Activated CD4-positive, alpha-beta memory T cell treated with anti-CD3 and anti-CD28 coated beads, Interleukin-2, amount 10 ng/mL, durations not matched to agents 7 days and 5 days (primary cell): Measurements from ENCODE around the gene SRPRB. TPM values are rescaled to one million over a fixed set of nuclear protein-coding genes. Genes with fewer than 3 reads are reported as not detected.

ENCODE experiments used
- CTCF ChIA-PET: fragments of 350-600 bp; sonication (Branson Sonifier 250); formaldehyde crosslinking; loops from one replicate; lab custom pipeline; 2021; ENCODE audit warnings: antibody characterized with exemption, inconsistent platforms; lab: Charles Lee
- POLR2A ChIA-PET: fragments of 350-600 bp; sonication (Branson Sonifier 250); formaldehyde crosslinking; loops from one replicate; lab custom pipeline; 2021; ENCODE audit warnings: antibody characterized with exemption; lab: Charles Lee
- DNase-seq: peaks from one replicate; pipeline ENCODE4 v3.0.0-alpha.2; 2020
- H3K27ac Mint-ChIP-seq: one replicate; pipeline ENCODE4 v1.8.0; 2021; ENCODE audit warnings: mild to moderate bottlenecking, mixed read lengths
- H3K27me3 Mint-ChIP-seq: one replicate; pipeline ENCODE4 v1.8.0; 2021; ENCODE audit warnings: mixed read lengths
- H3K36me3 Mint-ChIP-seq: one replicate; pipeline ENCODE4 v1.8.0; 2021; ENCODE audit warnings: low read depth, mixed read lengths
- H3K4me1 Mint-ChIP-seq: one replicate; pipeline ENCODE4 v1.8.0; 2021; ENCODE audit warnings: mixed read lengths
- H3K4me3 Mint-ChIP-seq: one replicate; pipeline ENCODE4 v1.8.0; 2021; ENCODE audit warnings: mild to moderate bottlenecking, mixed read lengths
- H3K9me3 Mint-ChIP-seq: one replicate; pipeline ENCODE4 v1.8.0; 2021; ENCODE audit warnings: mixed read lengths
- total RNA-seq, 2 experiments: library from RNA; stranded (reverse); gene quantifications; one replicate each; pipeline ENCODE4 v1.2.3, GENCODE V29; 2021

SRPRB gene
- total RNA-seq, 2 experiments from 2014 or later = 44.5 to 46.8 TPM

- Mint-ChIP-seq H3K36me3 (no peaks in the 10 kb centered on the region), H3K27ac (no peak overlapping the region), H3K9me3 (no peaks in the 10 kb centered on the region), H3K27me3 (peaks cover 7% of the 10 kb centered on the region), H3K4me3 (no peak overlapping the region), H3K4me1 (peaks cover 12% of the 10 kb centered on the region)
- no peak for DNase-seq
- POLR2A ChIA-PET = no interaction called here
- CTCF ChIA-PET = no interaction called here
Observed at GRCh38 chr3:133849346-133849745, 43.7 kb downstream of the SRPRB start.

- no peaks in the 10 kb centered on the region for H3K36me3 Mint-ChIP-seq
- DNase-seq = no peak
- ChIA-PET POLR2A (no interaction called here), CTCF (no interaction called here)
- no peak overlapping the region for H3K4me3 Mint-ChIP-seq
- H3K27me3 Mint-ChIP-seq = peaks cover 7% of the 10 kb centered on the region
- no peaks in the 10 kb centered on the region for H3K9me3 Mint-ChIP-seq
- peaks cover 12% of the 10 kb centered on the region for H3K4me1 Mint-ChIP-seq
- H3K27ac Mint-ChIP-seq = no peak overlapping the region
Observed at GRCh38 chr3:133850034-133850433, 44.4 kb downstream of the SRPRB start.

- no peak for DNase-seq
- Mint-ChIP-seq H3K9me3 (no peaks in the 10 kb centered on the region), H3K27me3 (peaks cover 7% of the 10 kb centered on the region), H3K27ac (peak overlapping the region; percentile 38), H3K4me3 (no peak overlapping the region), H3K36me3 (no peaks in the 10 kb centered on the region), H3K4me1 (peaks cover 12% of the 10 kb centered on the region)
- ChIA-PET CTCF (no interaction called here), POLR2A (no interaction called here)
Observed at GRCh38 chr3:133851266-133851906, 45.8 kb downstream of the SRPRB start.

GRCh38 chr3:133851931-133852330 lies 46.3 kb downstream of the SRPRB start:
- peaks cover 7% of the 10 kb centered on the region for H3K27me3 Mint-ChIP-seq

GRCh38 chr3:133853063-133853924 lies 47.7 kb downstream of the SRPRB start:
- POLR2A ChIA-PET = no interaction called here
- no peak for DNase-seq
- peaks cover 21% of the 10 kb centered on the region for H3K4me1 Mint-ChIP-seq
- no peaks in the 10 kb centered on the region for H3K36me3 Mint-ChIP-seq
- no peak overlapping the region for H3K27ac Mint-ChIP-seq
- CTCF ChIA-PET = no interaction called here
- H3K4me3 Mint-ChIP-seq = no peak overlapping the region
- H3K27me3 Mint-ChIP-seq = no peaks in the 10 kb centered on the region
- H3K9me3 Mint-ChIP-seq = no peaks in the 10 kb centered on the region

More at GRCh38 chr3:133851931-133852330, 46.3 kb downstream of the SRPRB start:
- no peak for DNase-seq
- Mint-ChIP-seq H3K9me3 (no peaks in the 10 kb centered on the region), H3K4me3 (no peak overlapping the region), H3K36me3 (no peaks in the 10 kb centered on the region), H3K4me1 (peaks cover 14% of the 10 kb centered on the region), H3K27ac (no peak overlapping the region)
- POLR2A ChIA-PET = no interaction called here
- CTCF ChIA-PET = no interaction called here

- ChIA-PET POLR2A (no interaction called here), CTCF (no interaction called here)
- no peak overlapping the region for H3K4me3 Mint-ChIP-seq
- H3K4me1 Mint-ChIP-seq = peaks cover 21% of the 10 kb centered on the region
- H3K9me3 Mint-ChIP-seq = no peaks in the 10 kb centered on the region
- no peaks in the 10 kb centered on the region for H3K36me3 Mint-ChIP-seq
- no peak for DNase-seq
- no peaks in the 10 kb centered on the region for H3K27me3 Mint-ChIP-seq
- H3K27ac Mint-ChIP-seq = no peak overlapping the region
Observed at GRCh38 chr3:133853925-133854227, 48.3 kb downstream of the SRPRB start.

- ChIA-PET POLR2A (no interaction called here), CTCF (no interaction called here)
- H3K4me1 Mint-ChIP-seq = peaks cover 21% of the 10 kb centered on the region
- H3K9me3 Mint-ChIP-seq = no peaks in the 10 kb centered on the region
- H3K36me3 Mint-ChIP-seq = no peaks in the 10 kb centered on the region
- H3K4me3 Mint-ChIP-seq = no peak overlapping the region
- no peaks in the 10 kb centered on the region for H3K27me3 Mint-ChIP-seq
- no peak overlapping the region for H3K27ac Mint-ChIP-seq
- no peak for DNase-seq
Observed at GRCh38 chr3:133854264-133855001, 48.8 kb downstream of the SRPRB start.

- DNase-seq = no peak
- peaks cover 20% of the 10 kb centered on the region for H3K4me1 Mint-ChIP-seq
- POLR2A ChIA-PET = no interaction called here
- H3K9me3 Mint-ChIP-seq = no peaks in the 10 kb centered on the region
- no peak overlapping the region for H3K27ac Mint-ChIP-seq
- H3K4me3 Mint-ChIP-seq = no peak overlapping the region
- H3K36me3 Mint-ChIP-seq = no peaks in the 10 kb centered on the region
- CTCF ChIA-PET = no interaction called here
- H3K27me3 Mint-ChIP-seq = no peaks in the 10 kb centered on the region
Observed at GRCh38 chr3:133855002-133855370, 49.4 kb downstream of the SRPRB start.

GRCh38 chr3:133855772-133856171 lies 50.2 kb downstream of the SRPRB start:
- ChIA-PET CTCF (no interaction called here), POLR2A (no interaction called here)
- Mint-ChIP-seq H3K9me3 (no peaks in the 10 kb centered on the region), H3K36me3 (no peaks in the 10 kb centered on the region), H3K27me3 (no peaks in the 10 kb centered on the region), H3K27ac (no peak overlapping the region), H3K4me3 (no peak overlapping the region), H3K4me1 (peaks cover 18% of the 10 kb centered on the region)
- no peak for DNase-seq

GRCh38 chr3:133856316-133856715 lies 50.7 kb downstream of the SRPRB start:
- CTCF ChIA-PET = no interaction called here
- H3K27me3 Mint-ChIP-seq = no peaks in the 10 kb centered on the region
- DNase-seq = no peak
- no peaks in the 10 kb centered on the region for H3K9me3 Mint-ChIP-seq
- H3K4me1 Mint-ChIP-seq = peaks cover 15% of the 10 kb centered on the region
- no peak overlapping the region for H3K27ac Mint-ChIP-seq
- POLR2A ChIA-PET = no interaction called here
- H3K4me3 Mint-ChIP-seq = no peak overlapping the region
- no peaks in the 10 kb centered on the region for H3K36me3 Mint-ChIP-seq

- CTCF ChIA-PET = no interaction called here
- H3K27me3 Mint-ChIP-seq = no peaks in the 10 kb centered on the region
- H3K4me1 Mint-ChIP-seq = peaks cover 8% of the 10 kb centered on the region
- no peaks in the 10 kb centered on the region for H3K9me3 Mint-ChIP-seq
- H3K27ac Mint-ChIP-seq = peak overlapping the region; percentile 19
- POLR2A ChIA-PET = no interaction called here
- no peaks in the 10 kb centered on the region for H3K36me3 Mint-ChIP-seq
- no peak for DNase-seq
- H3K4me3 Mint-ChIP-seq = no peak overlapping the region
Observed at GRCh38 chr3:133857767-133858166, 52.2 kb downstream of the SRPRB start.

GRCh38 chr3:133859381-133860234 lies 54.0 kb downstream of the SRPRB start:
- ChIA-PET POLR2A (no interaction called here), CTCF (no interaction called here)
- Mint-ChIP-seq H3K27me3 (peaks cover 2% of the 10 kb centered on the region), H3K4me1 (peaks cover 8% of the 10 kb centered on the region), H3K27ac (no peak overlapping the region), H3K36me3 (no peaks in the 10 kb centered on the region), H3K4me3 (no peak overlapping the region), H3K9me3 (no peaks in the 10 kb centered on the region)
- DNase-seq = no peak

- Mint-ChIP-seq H3K27ac (no peak overlapping the region), H3K4me3 (no peak overlapping the region), H3K4me1 (peaks cover 8% of the 10 kb centered on the region), H3K9me3 (no peaks in the 10 kb centered on the region), H3K36me3 (no peaks in the 10 kb centered on the region), H3K27me3 (peaks cover 2% of the 10 kb centered on the region)
- ChIA-PET POLR2A (no interaction called here), CTCF (no interaction called here)
- DNase-seq = no peak
Observed at GRCh38 chr3:133860519-133860918, 54.9 kb downstream of the SRPRB start.
